Prostate gland (tissue), 2 donors: ENCODE measurements around the gene TOR1AIP1. TPM values are rescaled to one million over a fixed set of nuclear protein-coding genes. Genes with fewer than 3 reads are reported as not detected.

Experiments used
- DNase-seq: peaks from one replicate; pipeline ENCODE4 v3.0.0-alpha.2; 2019; ENCODE audit warnings: low spot score
- H3K27ac ChIP-seq, 2 donors: fragments of 200-600 bp; sonication (generic); 2 replicates each; pipeline ENCODE4 v1.5.1; 2017 to 2019
- H3K27me3 ChIP-seq: fragments of 200-600 bp; sonication (generic); replicated peaks from 2 replicates; pipeline ENCODE4 v1.5.1; 2019; ENCODE audit not compliant: insufficient read depth
- H3K36me3 ChIP-seq, 2 donors: fragments of 200-600 bp; sonication (generic); 1 replicate in 1 of 2; 2 replicates in 1 of 2; pipeline versions ENCODE4 v1.5.1 to v1.8.1; 2017 to 2019
- H3K4me1 ChIP-seq: fragments of 200-600 bp; sonication (generic); replicated peaks from 2 replicates; pipeline ENCODE4 v1.5.1; 2019
- H3K4me3 ChIP-seq, 2 donors: fragments of 200-600 bp; sonication (generic); 2 replicates each; pipeline ENCODE4 v1.5.1; 2017 to 2019
- H3K9me3 ChIP-seq: fragments of 200-600 bp; sonication (generic); 2 replicates; pipeline ENCODE4 v1.5.1; 2017
- CTCF ChIP-seq, 4 experiments: fragments of 200-600 bp in 2 of 4; fragments of 450-650 bp in 2 of 4; sonication (generic) in 2 of 4; IDR thresholded peaks; 1 replicate in 3 of 4; 2 replicates in 1 of 4; pipeline ENCODE4 v1.5.1; 2016 to 2019; ENCODE audit warnings: antibody characterized with exemption in 4 of 4, mild to moderate bottlenecking in 2 of 4, moderate library complexity in 2 of 4
- POLR2A ChIP-seq: fragments of 450-650 bp; IDR thresholded peaks from one replicate; pipeline ENCODE4 v1.6.1; 2016; ENCODE audit warnings: antibody characterized with exemption, mild to moderate bottlenecking
- POLR2AphosphoS5 ChIP-seq: sonication (generic); formaldehyde crosslinking; IDR thresholded peaks from one replicate; pipeline ENCODE4 v1.6.1; 2017; ENCODE audit warnings: antibody characterized with exemption
- WGBS: methylation state at CpG from one replicate; pipeline ENCODE4 v1.1.5; 2018; 5-methylcytosine and 5-hydroxymethylcytosine counted together
- intact Hi-C: fragments of 100-400 bp; cut with DNase I; formaldehyde crosslinking; loops from one replicate; pipeline ENCODE4 v1.14.2; 2022
- total RNA-seq, 2 donors: library from RNA; depleted of rRNA; stranded (reverse); fragments of >200 nt; gene quantifications; one replicate each; pipeline ENCODE4 v1.1.0, GENCODE V29; 2016

The TOR1AIP1 gene
- total RNA-seq, 2 donors from 2014 or later: 81.7 to 86.4 TPM

- H3K4me1 ChIP-seq: peaks cover 2% of the 10 kb centered on the region
- H3K27me3 ChIP-seq: no peaks in the 10 kb centered on the region
- TF ChIP-seq CTCF (IDR thresholded peaks at IDR 0.05): peak; percentile 12 to 60 (median 54)
- TF ChIP-seq POLR2AphosphoS5: no peak
- peak; percentile 25 for DNase-seq
- intact Hi-C loops: loop anchor here (5.0 kb wide), 1 partner anchor 310 kb away; no protein-coding TSS in a partner anchor
- no peak overlapping the region for H3K4me3 ChIP-seq
- no peaks in the 10 kb centered on the region for H3K36me3 ChIP-seq
- WGBS: 5% methylated on average over 1 of the region's 1 CpG
- no peak overlapping the region for H3K27ac ChIP-seq
- no peaks in the 10 kb centered on the region for H3K9me3 ChIP-seq
Measured at GRCh38 chr1:179867493-179868330, 14.4 kb upstream of the TOR1AIP1 start.

GRCh38 chr1:179870870-179871269, 11.2 kb upstream of the TOR1AIP1 start:
- TF ChIP-seq POLR2A (no peak), POLR2AphosphoS5 (no peak), CTCF (IDR thresholded peaks at IDR 0.05) (no peak)

DNA sequence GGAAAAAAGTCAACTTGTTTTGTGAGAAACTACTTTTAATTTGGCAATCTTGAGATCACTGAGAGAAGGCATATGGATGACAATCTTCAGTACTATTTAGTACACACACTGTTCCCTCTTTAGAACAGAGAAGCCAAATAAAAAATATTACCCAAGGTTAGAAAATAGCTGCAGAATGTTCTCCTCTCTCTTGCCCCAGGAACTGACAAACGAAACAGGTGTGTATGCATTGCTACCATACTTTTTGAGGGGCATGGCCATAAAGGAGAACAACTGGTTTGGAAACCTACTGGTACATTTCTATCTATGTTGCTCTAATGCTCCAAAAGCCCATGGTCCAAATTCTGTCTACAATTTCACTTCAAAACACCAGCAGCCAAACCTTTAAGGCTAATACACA, 10.1 kb upstream of the TOR1AIP1 start:
- Histone ChIP-seq H3K4me1 (peaks cover 10% of the 10 kb centered on the region), H3K36me3 (no peaks in the 10 kb centered on the region)
- TF ChIP-seq POLR2A: no peak
- TF ChIP-seq POLR2AphosphoS5: no peak
- TF ChIP-seq CTCF (IDR thresholded peaks at IDR 0.05): no peak

More at GRCh38 chr1:179870870-179871269, 11.2 kb upstream of the TOR1AIP1 start:
- Histone ChIP-seq H3K4me1 (peaks cover 2% of the 10 kb centered on the region), H3K9me3 (no peaks in the 10 kb centered on the region), H3K36me3 (no peaks in the 10 kb centered on the region), H3K4me3 (no peak overlapping the region), H3K27me3 (no peaks in the 10 kb centered on the region), H3K27ac (no peak overlapping the region)
- DNase-seq: no peak
- intact Hi-C loops: no loop called here
- WGBS: 78% methylated on average over 1 of the region's 1 CpG

DNA sequence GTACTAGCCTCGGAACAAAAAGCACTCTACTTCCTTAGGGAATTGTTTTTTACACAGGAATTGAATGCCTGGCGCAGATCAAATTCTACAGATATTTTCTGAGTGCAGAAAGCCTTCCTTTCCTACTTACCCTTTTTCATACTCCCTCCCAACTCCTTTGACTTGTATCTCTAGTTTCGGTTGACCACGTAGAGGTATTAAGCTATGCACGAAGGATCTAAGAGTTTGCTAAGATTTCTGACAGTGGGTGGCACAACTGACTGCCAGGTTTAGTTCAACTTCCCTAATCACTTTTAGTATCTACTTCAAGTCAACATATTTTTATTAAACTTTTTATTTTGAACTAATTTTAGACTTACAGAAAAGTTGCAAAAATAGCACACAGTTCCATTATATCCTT, 9.5 kb upstream of the TOR1AIP1 start:
- Histone ChIP-seq H3K27ac (no peak overlapping the region), H3K4me1 (peaks cover 11% of the 10 kb centered on the region), H3K27me3 (no peaks in the 10 kb centered on the region), H3K4me3 (no peak overlapping the region), H3K9me3 (no peaks in the 10 kb centered on the region), H3K36me3 (no peaks in the 10 kb centered on the region)
- DNase-seq: no peak
- WGBS: 78% methylated on average over 5 of the region's 5 CpGs
- TF ChIP-seq CTCF (IDR thresholded peaks at IDR 0.05) (no peak), POLR2AphosphoS5 (no peak), POLR2A (no peak)
- intact Hi-C loops: no loop called here

More for the DNA sequence above, 10.1 kb upstream of the TOR1AIP1 start:
- no peaks in the 10 kb centered on the region for H3K9me3 ChIP-seq
- intact Hi-C loops: no loop called here
- no peak for DNase-seq
- H3K27ac ChIP-seq: no peak overlapping the region
- no peak overlapping the region for H3K4me3 ChIP-seq
- no peaks in the 10 kb centered on the region for H3K27me3 ChIP-seq
- WGBS: 20% methylated on average over 1 of the region's 1 CpG

DNA sequence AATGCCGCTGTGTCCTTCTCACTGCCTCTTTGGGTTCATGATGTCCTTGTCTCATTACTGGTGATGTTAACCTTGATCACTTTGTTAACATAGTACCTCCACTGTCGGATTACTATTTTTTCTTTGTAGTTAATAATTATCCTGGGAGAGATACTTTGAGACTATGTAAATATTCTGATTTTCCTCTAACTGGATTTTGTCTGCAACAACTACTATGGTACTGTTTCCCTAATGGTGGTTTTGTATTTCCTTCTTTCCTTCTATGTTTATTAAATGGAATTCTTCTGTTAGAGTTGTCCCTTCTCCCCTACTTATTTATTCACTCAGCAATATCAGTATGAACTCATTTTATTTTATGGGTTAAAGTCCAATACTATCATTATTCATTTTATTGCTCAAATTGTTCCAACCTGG, 8.6 kb upstream of the TOR1AIP1 start:
- no peak overlapping the region for H3K27ac ChIP-seq
- WGBS: 60% methylated on average over 2 of the region's 2 CpGs
- no peak for DNase-seq
- no peaks in the 10 kb centered on the region for H3K36me3 ChIP-seq
- TF ChIP-seq POLR2AphosphoS5: no peak
- no peak for TF ChIP-seq CTCF (IDR thresholded peaks at IDR 0.05)
- TF ChIP-seq POLR2A: no peak
- no peaks in the 10 kb centered on the region for H3K9me3 ChIP-seq
- intact Hi-C loops: no loop called here
- H3K27me3 ChIP-seq: no peaks in the 10 kb centered on the region
- no peak overlapping the region for H3K4me3 ChIP-seq
- peaks cover 11% of the 10 kb centered on the region for H3K4me1 ChIP-seq
